Fibroblast of lung (primary cell): Measurements from ENCODE around the gene CLOCK.

Source experiments
- CTCF ChIP-seq, 2 donors: IDR thresholded peaks in 1 of 2; conservative IDR thresholded peaks in 1 of 2; 1 replicate in 1 of 2; 2 replicates in 1 of 2; pipeline ENCODE4 v1.5.1; 2011 to 2012; ENCODE audit warnings: low read length in 2 of 2, control low read depth in 1 of 2, inconsistent platforms in 1 of 2, low read depth in 1 of 2, mild to moderate bottlenecking in 1 of 2
- EZH2 ChIP-seq: IDR thresholded peaks from 2 replicates; pipeline ENCODE4 v1.5.1; 2012; ENCODE audit warnings: low read length, control low read depth, mild to moderate bottlenecking; ENCODE audit errors: missing control alignments

GRCh38 chr4:55410431-55410830, 136.3 kb downstream of the CLOCK start:
- no peak for TF ChIP-seq EZH2
- no peak for TF ChIP-seq CTCF (conservative IDR thresholded peaks at IDR 0.05 in 1 of 2, IDR thresholded peaks at IDR 0.05 in 1 of 2; ENCODE audit: low read depth in 1 of 2, low read length in 2 of 2)
